Hematopoietic multipotent progenitor cell treated with erythropoietin and hydrocortisone succinate and interleukin-3 and kit ligand, for 4 days (in vitro differentiated cells): ENCODE data around the gene ARFGEF2.

ENCODE experiments used
- DNase-seq: peaks from one replicate; pipeline ENCODE4 v3.0.0-alpha.2; 2015

ARFGEF2 gene

GRCh38 chr20:48901326-48901725 is 20.2 kb upstream of the ARFGEF2 start:
- DNase-seq = peak; percentile 79

GRCh38 chr20:48903705-48904104 is 17.8 kb upstream of the ARFGEF2 start:
- DNase-seq = no peak

GRCh38 chr20:48904566-48905296 is 16.8 kb upstream of the ARFGEF2 start:
- peak; percentile 89 for DNase-seq

GRCh38 chr20:48905297-48905647 is 16.2 kb upstream of the ARFGEF2 start:
- DNase-seq = no peak

- no peak for DNase-seq
Observed at GRCh38 chr20:48906221-48906877, 15.2 kb upstream of the ARFGEF2 start.

GRCh38 chr20:48908656-48909319 is 12.7 kb upstream of the ARFGEF2 start:
- DNase-seq = no peak

- DNase-seq = no peak
Observed at GRCh38 chr20:48909910-48910309, 11.6 kb upstream of the ARFGEF2 start.

- no peak for DNase-seq
Observed at GRCh38 chr20:48910347-48910781, 11.1 kb upstream of the ARFGEF2 start.

GRCh38 chr20:48912065-48912464 is 9.4 kb upstream of the ARFGEF2 start:
- no peak for DNase-seq

GRCh38 chr20:48916699-48917098 is 4.8 kb upstream of the ARFGEF2 start:
- DNase-seq = no peak

GRCh38 chr20:48919336-48919881 is 2.1 kb upstream of the ARFGEF2 start:
- DNase-seq = no peak

- DNase-seq = peak; percentile 71
Observed at GRCh38 chr20:48919882-48920526, 1.5 kb upstream of the ARFGEF2 start.

GRCh38 chr20:48920527-48921167 is 864 bp upstream of the ARFGEF2 start:
- no peak for DNase-seq

GRCh38 chr20:48921883-48922820 is 641 bp downstream of the ARFGEF2 start:
- no peak for DNase-seq

GRCh38 chr20:48923149-48923718 is 1.7 kb downstream of the ARFGEF2 start:
- no peak for DNase-seq

- no peak for DNase-seq
Observed at GRCh38 chr20:48924756-48925109, 3.2 kb downstream of the ARFGEF2 start.

- DNase-seq = no peak
Observed at GRCh38 chr20:48926267-48926666, 4.8 kb downstream of the ARFGEF2 start.

- no peak for DNase-seq
Observed at GRCh38 chr20:48926821-48927220, 5.3 kb downstream of the ARFGEF2 start.

GRCh38 chr20:48928832-48929725 is 7.6 kb downstream of the ARFGEF2 start:
- no peak for DNase-seq

- peak; percentile 78 for DNase-seq
Observed at GRCh38 chr20:48930035-48930434, 8.5 kb downstream of the ARFGEF2 start.
